ENCODE measurements around the gene CD33. TPM values are rescaled to one million over a fixed set of nuclear protein-coding genes. Genes with fewer than 3 reads are reported as not detected.
"Not testable (repeated sequence)": the region's sequence is repeated elsewhere in the genome, so short reads cannot be mapped to it uniquely, and the experiment has no call there.

The CD33 gene
- not detected for polyA plus RNA-seq (2013, experiment 1 of 2)
- polyA plus RNA-seq (2013, experiment 2 of 2) = not detected

DNA sequence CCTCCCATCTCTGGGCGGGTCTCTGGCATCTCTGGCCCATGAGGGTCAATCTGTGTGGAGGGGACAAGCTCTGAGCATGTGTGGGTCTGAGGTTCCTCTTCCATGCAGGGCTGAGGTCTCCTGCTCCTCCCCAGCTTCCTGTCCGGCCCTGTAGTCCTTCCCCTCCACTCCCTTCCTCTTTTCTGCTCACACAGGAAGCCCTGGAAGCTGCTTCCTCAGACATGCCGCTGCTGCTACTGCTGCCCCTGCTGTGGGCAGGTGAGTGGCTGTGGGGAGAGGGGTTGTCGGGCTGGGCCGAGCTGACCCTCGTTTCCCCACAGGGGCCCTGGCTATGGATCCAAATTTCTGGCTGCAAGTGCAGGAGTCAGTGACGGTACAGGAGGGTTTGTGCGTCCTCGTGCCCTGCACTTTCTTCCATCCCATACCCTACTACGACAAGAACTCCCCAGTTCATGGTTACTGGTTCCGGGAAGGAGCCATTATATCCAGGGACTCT lies at the start of gene CD33:
Gene CD33 (plus strand): TSS at position 183 of the 496 bp plus-strand sequence. CDS start 39 bp downstream, at position 222.
- not testable (repeated sequence) for H3K4ac ChIP-seq (ENCODE audit: low read depth in 1 of 2, low read length in 2 of 2); DNase-seq; H2BK15ac ChIP-seq (ENCODE audit: low read depth, poor library complexity, severe bottlenecking); H3K18ac ChIP-seq (ENCODE audit: low read depth in 1 of 2, low read length in 2 of 2); H2AFZ ChIP-seq (ENCODE audit: low read depth, low read length); H3K4me1 ChIP-seq (ENCODE audit: control insufficient read depth, insufficient read depth, low read depth, low read length); H2BK5ac ChIP-seq (ENCODE audit: low read depth, low read length, poor library complexity, severe bottlenecking); H3K79me1 ChIP-seq (replicated peaks; ENCODE audit: low read length, poor library complexity, severe bottlenecking); H3K9ac ChIP-seq (ENCODE audit: low read length); H2AK5ac ChIP-seq (ENCODE audit: low read length, severe bottlenecking); H4K8ac ChIP-seq (ENCODE audit: low read length); H3K4me2 ChIP-seq (ENCODE audit: low read length, poor library complexity, severe bottlenecking); H2BK120ac ChIP-seq (ENCODE audit: low read depth, low read length); H3K9me3 ChIP-seq (ENCODE audit: control insufficient read depth, low read length); H3K27ac ChIP-seq (ENCODE audit: low read length, poor library complexity, severe bottlenecking); H3K36me3 ChIP-seq (ENCODE audit: control insufficient read depth in 1 of 2, insufficient read depth in 2 of 2, low read depth in 1 of 2, low read length in 2 of 2); H4K91ac ChIP-seq (ENCODE audit: low read length); H2BK12ac ChIP-seq (ENCODE audit: low read length in 2 of 2); H3K4me3 ChIP-seq (ENCODE audit: insufficient read depth in 1 of 2, low read depth in 1 of 2, low read length in 2 of 2); H3K14ac ChIP-seq (ENCODE audit: low read length in 2 of 2); H3K23ac ChIP-seq (ENCODE audit: low read length in 2 of 2)
- peaks cover 0 to 10% of the 10 kb centered on the region in 2 experiments for H3K27me3 ChIP-seq (ENCODE audit: control insufficient read depth in 1 of 2, insufficient read depth in 1 of 2, low read length in 2 of 2)
- 74% methylated on average over 10 of the region's 11 CpGs for WGBS

DNA sequence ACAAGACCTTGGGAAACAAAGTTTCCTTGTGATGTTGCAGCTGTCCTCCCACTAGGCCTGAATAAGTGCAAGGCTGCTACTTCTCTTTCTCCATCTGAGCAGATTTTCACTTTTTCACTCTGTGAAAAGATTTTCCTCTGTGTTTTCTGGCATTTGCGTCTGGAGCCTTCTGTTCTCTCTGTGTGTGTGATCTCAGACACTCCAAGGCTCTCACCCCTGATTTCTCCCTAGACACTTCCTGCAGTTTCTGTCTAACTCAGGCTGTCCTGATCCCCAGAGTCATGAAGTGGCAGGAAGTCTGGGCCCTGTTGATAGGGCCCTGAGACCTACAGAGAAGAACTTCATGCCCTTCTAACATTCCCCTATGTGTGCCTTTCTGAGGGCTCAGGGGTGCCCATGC lies 45.6 kb upstream of the CD33 start:
- no peak overlapping the region for H3K23ac ChIP-seq (ENCODE audit: low read length in 2 of 2)
- no peak overlapping the region for H3K4me2 ChIP-seq (ENCODE audit: low read length, poor library complexity, severe bottlenecking)
- no peak overlapping the region for H3K27ac ChIP-seq (ENCODE audit: low read length, poor library complexity, severe bottlenecking)
- no peak overlapping the region for H2BK15ac ChIP-seq (ENCODE audit: low read depth, poor library complexity, severe bottlenecking)
- H3K4ac ChIP-seq (ENCODE audit: low read depth in 1 of 2, low read length in 2 of 2) = no peak overlapping the region
- no peak overlapping the region for H2BK12ac ChIP-seq (ENCODE audit: low read length in 2 of 2)
- no peak for DNase-seq
- H3K4me3 ChIP-seq (ENCODE audit: insufficient read depth in 1 of 2, low read depth in 1 of 2, low read length in 2 of 2) = no peak overlapping the region
- no peaks in the 10 kb centered on the region for H3K36me3 ChIP-seq (ENCODE audit: control insufficient read depth in 1 of 2, insufficient read depth in 2 of 2, low read depth in 1 of 2, low read length in 2 of 2)
- H3K9me3 ChIP-seq (ENCODE audit: control insufficient read depth, low read length) = no peaks in the 10 kb centered on the region
- no peaks in the 10 kb centered on the region for H3K4me1 ChIP-seq (ENCODE audit: control insufficient read depth, insufficient read depth, low read depth, low read length)
- no peak overlapping the region for H2AFZ ChIP-seq (ENCODE audit: low read depth, low read length)
- 25% methylated on average over 1 of the region's 1 CpG for whole genome bisulfite sequencing
- peaks cover 0 to 57% of the 10 kb centered on the region in 2 experiments for H3K27me3 ChIP-seq (ENCODE audit: control insufficient read depth in 1 of 2, insufficient read depth in 1 of 2, low read length in 2 of 2)
- no peaks in the 10 kb centered on the region for H3K79me1 ChIP-seq (replicated peaks; ENCODE audit: low read length, poor library complexity, severe bottlenecking)
- no peak overlapping the region for H2BK120ac ChIP-seq (ENCODE audit: low read depth, low read length)
- no peak overlapping the region for H3K14ac ChIP-seq (ENCODE audit: low read length in 2 of 2)
- no peak overlapping the region for H3K9ac ChIP-seq (ENCODE audit: low read length)
- no peak overlapping the region for H4K91ac ChIP-seq (ENCODE audit: low read length)
- H2BK5ac ChIP-seq (ENCODE audit: low read depth, low read length, poor library complexity, severe bottlenecking) = no peak overlapping the region
- H3K18ac ChIP-seq (ENCODE audit: low read depth in 1 of 2, low read length in 2 of 2) = no peak overlapping the region
- no peak overlapping the region for H4K8ac ChIP-seq (ENCODE audit: low read length)
- H2AK5ac ChIP-seq (ENCODE audit: low read length, severe bottlenecking) = no peak overlapping the region

DNA sequence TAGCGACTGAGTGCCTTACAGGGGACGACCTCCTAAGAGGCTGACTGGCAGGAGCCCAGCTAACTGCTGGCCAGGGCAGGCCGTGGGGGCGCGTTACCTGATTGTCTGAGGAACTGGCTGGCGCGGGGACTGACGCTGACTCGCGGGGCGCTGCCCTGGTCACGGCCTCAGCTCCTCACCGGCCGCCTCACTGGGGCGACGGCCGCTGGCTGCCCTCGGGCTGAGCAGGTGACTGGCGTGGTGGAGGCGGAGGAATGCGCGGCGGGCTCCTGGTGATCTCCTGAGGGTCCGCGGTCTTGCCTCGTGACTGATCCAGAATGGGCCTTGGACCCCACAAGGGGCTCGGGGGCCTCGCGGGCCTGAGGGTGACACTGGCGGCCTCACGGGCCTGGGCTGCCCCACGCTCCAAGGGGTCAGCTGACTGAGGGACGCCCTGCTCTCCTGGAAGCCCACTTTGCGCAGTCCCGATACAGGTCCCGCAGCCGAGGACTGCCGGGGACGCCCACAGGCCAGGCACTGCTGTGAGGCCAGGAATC lies 43.4 kb upstream of the CD33 start:
- Histone ChIP-seq H3K79me1 (replicated peaks; ENCODE audit: low read length, poor library complexity, severe bottlenecking) (no peaks in the 10 kb centered on the region), H2BK12ac (ENCODE audit: low read length in 2 of 2) (no peak overlapping the region), H3K36me3 (ENCODE audit: control insufficient read depth in 1 of 2, insufficient read depth in 2 of 2, low read depth in 1 of 2, low read length in 2 of 2) (no peaks in the 10 kb centered on the region), H4K8ac (ENCODE audit: low read length) (no peak overlapping the region), H3K27me3 (ENCODE audit: control insufficient read depth in 1 of 2, insufficient read depth in 1 of 2, low read length in 2 of 2) (peaks cover 0 to 42% of the 10 kb centered on the region in 2 experiments), H3K23ac (ENCODE audit: low read length in 2 of 2) (no peak overlapping the region), H2AK5ac (ENCODE audit: low read length, severe bottlenecking) (no peak overlapping the region), H3K18ac (ENCODE audit: low read depth in 1 of 2, low read length in 2 of 2) (no peak overlapping the region), H2AFZ (ENCODE audit: low read depth, low read length) (no peak overlapping the region), H3K4ac (ENCODE audit: low read depth in 1 of 2, low read length in 2 of 2) (no peak overlapping the region), H3K14ac (ENCODE audit: low read length in 2 of 2) (no peak overlapping the region), H2BK5ac (ENCODE audit: low read depth, low read length, poor library complexity, severe bottlenecking) (no peak overlapping the region), H3K4me2 (ENCODE audit: low read length, poor library complexity, severe bottlenecking) (no peak overlapping the region), H3K9me3 (ENCODE audit: control insufficient read depth, low read length) (no peaks in the 10 kb centered on the region), H3K9ac (ENCODE audit: low read length) (no peak overlapping the region), H2BK15ac (ENCODE audit: low read depth, poor library complexity, severe bottlenecking) (no peak overlapping the region), H3K4me3 (ENCODE audit: insufficient read depth in 1 of 2, low read depth in 1 of 2, low read length in 2 of 2) (no peak overlapping the region), H4K91ac (ENCODE audit: low read length) (peak overlapping the region; percentile 11), H3K27ac (ENCODE audit: low read length, poor library complexity, severe bottlenecking) (no peak overlapping the region), H3K4me1 (ENCODE audit: control insufficient read depth, insufficient read depth, low read depth, low read length) (no peaks in the 10 kb centered on the region), H2BK120ac (ENCODE audit: low read depth, low read length) (no peak overlapping the region)
- WGBS = 90% methylated on average over 39 of the region's 39 CpGs
- no peak for DNase-seq

DNA sequence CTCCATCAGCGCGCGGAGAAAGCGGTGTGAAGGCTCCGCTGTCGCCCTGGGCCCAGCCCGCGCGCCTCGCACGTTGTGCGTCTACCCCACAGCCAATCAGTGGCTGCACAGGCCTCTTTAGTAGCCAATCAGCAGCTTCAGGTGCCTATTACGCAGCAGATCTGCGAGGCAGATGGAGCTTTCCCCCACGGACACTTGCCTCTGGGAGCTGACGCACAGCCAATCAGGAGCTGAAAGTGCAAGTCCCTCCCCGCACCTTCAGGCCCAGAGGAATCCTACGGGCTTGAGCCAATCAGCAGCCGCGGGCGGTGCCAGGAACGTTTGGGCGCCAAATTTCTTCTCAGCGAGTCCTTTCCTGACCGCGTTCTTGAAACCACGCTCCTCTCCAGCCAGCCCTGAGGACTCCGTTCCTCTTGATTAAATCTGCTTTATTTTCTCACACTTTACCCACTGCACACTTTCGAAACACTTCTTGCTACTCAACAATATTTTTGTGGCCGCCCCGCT lies 42.9 kb upstream of the CD33 start:
- H2AFZ ChIP-seq (ENCODE audit: low read depth, low read length) = no peak overlapping the region
- no peak for DNase-seq
- no peak overlapping the region for H3K27ac ChIP-seq (ENCODE audit: low read length, poor library complexity, severe bottlenecking)
- no peak overlapping the region for H3K18ac ChIP-seq (ENCODE audit: low read depth in 1 of 2, low read length in 2 of 2)
- WGBS = 61% methylated on average over 29 of the region's 31 CpGs
- no peak overlapping the region for H2BK120ac ChIP-seq (ENCODE audit: low read depth, low read length)
- H3K4ac ChIP-seq (ENCODE audit: low read depth in 1 of 2, low read length in 2 of 2) = no peak overlapping the region
- no peaks in the 10 kb centered on the region for H3K36me3 ChIP-seq (ENCODE audit: control insufficient read depth in 1 of 2, insufficient read depth in 2 of 2, low read depth in 1 of 2, low read length in 2 of 2)
- no peak overlapping the region for H2BK15ac ChIP-seq (ENCODE audit: low read depth, poor library complexity, severe bottlenecking)
- no peak overlapping the region for H4K91ac ChIP-seq (ENCODE audit: low read length)
- no peak overlapping the region for H2BK5ac ChIP-seq (ENCODE audit: low read depth, low read length, poor library complexity, severe bottlenecking)
- H3K4me2 ChIP-seq (ENCODE audit: low read length, poor library complexity, severe bottlenecking) = no peak overlapping the region
- no peaks in the 10 kb centered on the region for H3K9me3 ChIP-seq (ENCODE audit: control insufficient read depth, low read length)
- H3K9ac ChIP-seq (ENCODE audit: low read length) = no peak overlapping the region
- H2AK5ac ChIP-seq (ENCODE audit: low read length, severe bottlenecking) = no peak overlapping the region
- H3K79me1 ChIP-seq (replicated peaks; ENCODE audit: low read length, poor library complexity, severe bottlenecking) = no peaks in the 10 kb centered on the region
- H3K4me3 ChIP-seq (ENCODE audit: insufficient read depth in 1 of 2, low read depth in 1 of 2, low read length in 2 of 2) = no peak overlapping the region
- no peak overlapping the region for H4K8ac ChIP-seq (ENCODE audit: low read length)
- no peak overlapping the region for H3K14ac ChIP-seq (ENCODE audit: low read length in 2 of 2)
- no peak overlapping the region for H2BK12ac ChIP-seq (ENCODE audit: low read length in 2 of 2)
- peaks cover 0 to 37% of the 10 kb centered on the region in 2 experiments for H3K27me3 ChIP-seq (ENCODE audit: control insufficient read depth in 1 of 2, insufficient read depth in 1 of 2, low read length in 2 of 2)
- no peaks in the 10 kb centered on the region for H3K4me1 ChIP-seq (ENCODE audit: control insufficient read depth, insufficient read depth, low read depth, low read length)
- no peak overlapping the region for H3K23ac ChIP-seq (ENCODE audit: low read length in 2 of 2)
